Peyer's patch (tissue), 4 donors: ENCODE results near the gene BMPER.

ENCODE experiments used
- POLR2A ChIP-seq, 2 donors: fragments of 450-650 bp; IDR thresholded peaks; one replicate each; pipeline ENCODE4 v1.5.1; 2017; ENCODE audit warnings: antibody characterized with exemption in 2 of 2, mild to moderate bottlenecking in 2 of 2, moderate library complexity in 2 of 2
- TF ChIP-seq, protein P1 (sequence below), 6 experiments: fragments of 450-650 bp in 4 of 6; fragments of 200-600 bp in 2 of 6; sonication (generic) in 1 of 6; IDR thresholded peaks; one replicate each; pipeline ENCODE4 v1.5.1; 2017 to 2019; ENCODE audit warnings: antibody characterized with exemption in 6 of 6, mild to moderate bottlenecking in 3 of 6, moderate library complexity in 1 of 6

GRCh38 chr7:33933611-33934281 is 28.4 kb downstream of the BMPER start:
- no peak for TF ChIP-seq POLR2A (IDR thresholded peaks at IDR 0.05)
- TF ChIP-seq, protein P1, sequence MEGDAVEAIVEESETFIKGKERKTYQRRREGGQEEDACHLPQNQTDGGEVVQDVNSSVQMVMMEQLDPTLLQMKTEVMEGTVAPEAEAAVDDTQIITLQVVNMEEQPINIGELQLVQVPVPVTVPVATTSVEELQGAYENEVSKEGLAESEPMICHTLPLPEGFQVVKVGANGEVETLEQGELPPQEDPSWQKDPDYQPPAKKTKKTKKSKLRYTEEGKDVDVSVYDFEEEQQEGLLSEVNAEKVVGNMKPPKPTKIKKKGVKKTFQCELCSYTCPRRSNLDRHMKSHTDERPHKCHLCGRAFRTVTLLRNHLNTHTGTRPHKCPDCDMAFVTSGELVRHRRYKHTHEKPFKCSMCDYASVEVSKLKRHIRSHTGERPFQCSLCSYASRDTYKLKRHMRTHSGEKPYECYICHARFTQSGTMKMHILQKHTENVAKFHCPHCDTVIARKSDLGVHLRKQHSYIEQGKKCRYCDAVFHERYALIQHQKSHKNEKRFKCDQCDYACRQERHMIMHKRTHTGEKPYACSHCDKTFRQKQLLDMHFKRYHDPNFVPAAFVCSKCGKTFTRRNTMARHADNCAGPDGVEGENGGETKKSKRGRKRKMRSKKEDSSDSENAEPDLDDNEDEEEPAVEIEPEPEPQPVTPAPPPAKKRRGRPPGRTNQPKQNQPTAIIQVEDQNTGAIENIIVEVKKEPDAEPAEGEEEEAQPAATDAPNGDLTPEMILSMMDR (IDR thresholded peaks at IDR 0.05) = no peak
